AG08396 (cell line): ENCODE results near the gene OSBPL5.
A peak's percentile ranks its signal among the peaks of the same experiment; 100 is the strongest.

Experiments
- DNase-seq: peaks from one replicate; pipeline ENCODE4 v3.0.0; 2012; ENCODE audit warnings: low spot score, mixed read lengths

The OSBPL5 gene

GRCh38 chr11:3051196-3052108 is 113.7 kb downstream of the OSBPL5 start:
- DNase-seq: no peak

DNA sequence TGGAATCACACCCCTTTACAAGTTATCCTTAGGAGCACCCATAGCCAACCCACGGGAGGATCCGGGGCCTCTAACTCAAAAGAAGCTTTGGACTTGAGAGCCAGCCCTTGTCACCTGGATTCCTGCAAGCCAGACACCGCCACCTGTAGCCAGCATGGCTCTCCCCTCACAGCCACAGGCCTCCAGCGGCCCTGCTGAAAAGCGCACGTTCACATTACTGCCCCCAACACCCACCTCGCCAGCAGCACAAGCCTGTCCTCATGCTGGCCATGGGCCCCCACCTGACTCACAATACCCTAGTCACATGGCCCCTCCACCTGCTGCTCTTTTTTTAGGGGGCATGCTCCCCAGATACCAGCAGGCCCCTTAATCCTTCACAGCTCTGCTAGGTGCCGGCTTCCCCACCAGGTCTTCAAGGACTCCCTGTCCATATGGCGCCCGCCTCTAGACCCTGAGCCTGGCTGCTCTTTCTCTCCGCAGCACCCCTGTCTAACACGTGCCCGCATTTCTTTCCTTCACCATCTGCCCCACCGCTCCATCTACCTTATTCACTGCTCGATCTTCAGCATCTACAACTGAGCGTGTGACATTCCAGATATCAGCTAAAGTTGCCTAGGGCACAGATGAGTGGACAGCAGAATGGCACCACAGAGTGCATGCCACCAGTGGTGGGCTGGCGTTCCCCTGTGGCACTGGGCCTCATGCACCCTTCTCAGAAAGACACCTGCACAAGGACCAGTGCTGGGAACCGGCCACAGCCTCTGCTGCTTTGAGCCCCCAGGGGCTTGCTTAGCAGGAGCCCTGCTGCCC is 114.5 kb downstream of the OSBPL5 start:
- DNase-seq: no peak

GRCh38 chr11:3049430-3050243 is 115.5 kb downstream of the OSBPL5 start:
- peak; percentile 93 for DNase-seq

- DNase-seq: no peak
Observed at GRCh38 chr11:3047637-3048036, 117.5 kb downstream of the OSBPL5 start.

GRCh38 chr11:3046641-3047040 is 118.5 kb downstream of the OSBPL5 start:
- DNase-seq: no peak

DNA sequence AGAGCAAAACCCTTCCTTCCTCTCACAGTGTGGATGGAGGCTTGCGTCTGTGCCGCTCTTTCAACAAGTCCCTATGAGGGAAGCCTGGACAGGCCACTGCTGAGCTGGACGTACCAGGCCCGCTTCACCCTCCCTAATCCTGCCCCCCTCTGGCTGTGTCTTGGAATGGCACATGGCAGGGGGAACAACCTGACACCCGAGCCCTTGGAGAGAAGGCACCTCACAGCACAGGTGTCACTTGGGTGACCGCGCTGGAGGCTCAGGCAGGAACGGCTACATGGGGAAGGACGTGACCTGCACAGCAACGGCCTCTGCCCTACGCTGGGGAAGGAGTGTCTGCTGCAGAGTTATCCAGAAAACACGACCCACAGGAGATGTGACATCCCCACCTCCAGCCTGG is 118.9 kb downstream of the OSBPL5 start:
- DNase-seq: no peak

- DNase-seq: no peak
Observed at GRCh38 chr11:3044915-3045314, 120.2 kb downstream of the OSBPL5 start.

GRCh38 chr11:3044004-3044403 is 121.1 kb downstream of the OSBPL5 start:
- DNase-seq: peak; percentile 62

DNA sequence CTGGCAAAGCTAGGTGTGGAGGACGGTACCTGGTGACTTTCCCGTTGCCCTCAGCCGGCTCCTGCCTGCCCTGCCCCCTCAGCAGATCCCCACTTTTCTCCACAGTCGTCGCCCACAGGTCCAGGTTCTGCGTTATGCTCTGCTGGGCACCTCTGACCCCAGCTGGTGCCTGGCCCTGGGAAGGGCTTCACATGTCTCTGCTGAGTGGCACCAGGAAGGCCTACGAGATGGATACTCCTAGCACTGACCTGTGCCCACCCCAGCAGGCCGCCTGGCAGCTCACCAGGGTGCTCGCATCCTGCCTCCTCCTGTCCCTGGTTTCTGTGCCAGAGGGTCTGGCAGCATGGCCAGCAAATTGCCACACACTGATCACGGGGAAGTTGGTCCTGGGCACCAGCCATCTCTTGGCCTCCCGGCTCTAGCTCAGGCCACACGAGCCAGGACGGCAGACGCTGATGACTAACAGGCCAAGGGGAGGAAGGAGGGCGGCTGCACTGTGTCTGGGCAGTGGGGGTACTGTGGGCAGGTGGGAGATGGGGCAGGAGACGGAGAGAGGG is 121.7 kb downstream of the OSBPL5 start:
- DNase-seq: peak; percentile 73

GRCh38 chr11:3042496-3043314 is 122.4 kb downstream of the OSBPL5 start:
- DNase-seq: no peak

- DNase-seq: no peak
Observed at GRCh38 chr11:3041699-3042441, 123.2 kb downstream of the OSBPL5 start.

DNA sequence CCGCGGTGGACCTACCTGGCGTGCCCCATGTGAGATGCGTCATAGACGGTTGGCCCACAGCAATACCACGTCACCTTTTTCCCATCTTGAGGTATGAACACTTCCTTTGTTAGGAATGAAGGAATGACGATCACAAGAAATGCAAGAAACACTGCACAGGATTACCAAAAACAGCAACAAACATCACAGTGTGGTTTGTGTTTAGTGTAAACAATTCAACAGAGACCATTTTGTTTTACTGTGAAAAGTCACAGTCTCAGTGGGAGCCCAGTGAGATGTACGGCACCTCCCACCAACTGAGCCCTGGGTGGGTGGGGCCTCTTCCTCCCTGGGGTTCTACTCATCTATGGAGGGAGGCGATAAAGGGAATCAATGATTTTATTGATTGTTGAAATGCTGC is 124.2 kb downstream of the OSBPL5 start:
- DNase-seq: no peak

GRCh38 chr11:3037945-3038271 is 127.2 kb downstream of the OSBPL5 start:
- no peak for DNase-seq
